Tibial nerve (tissue), 4 donors: ENCODE results near the gene MAP4K1. TPM values are rescaled to one million over a fixed set of nuclear protein-coding genes. Genes with fewer than 3 reads are reported as not detected.

Experiments
- DNase-seq, 2 donors: peaks; one replicate each; pipeline ENCODE4 v3.0.0-alpha.2; 2019; ENCODE audit warnings: low spot score in 2 of 2
- H3K27ac ChIP-seq, 4 donors: fragments of 200-600 bp; sonication (generic) in 3 of 4; one replicate each; pipeline ENCODE4 v1.5.1; 2017 to 2019; ENCODE audit warnings: mild to moderate bottlenecking in 1 of 4
- H3K27me3 ChIP-seq, 2 donors: fragments of 200-600 bp; sonication (generic) in 1 of 2; one replicate each; pipeline versions ENCODE4 v1.5.1 to v1.6.0; 2017 to 2019
- H3K36me3 ChIP-seq, 3 donors: fragments of 200-600 bp; sonication (generic); one replicate each; pipeline ENCODE4 v1.5.1; 2018 to 2019
- H3K4me1 ChIP-seq, 4 donors: fragments of 200-600 bp; sonication (generic) in 3 of 4; one replicate each; pipeline ENCODE4 v1.5.1; 2017 to 2019
- H3K4me3 ChIP-seq, 4 donors: fragments of 200-600 bp; sonication (generic) in 3 of 4; one replicate each; pipeline ENCODE4 v1.5.1; 2017 to 2019; ENCODE audit warnings: mild to moderate bottlenecking in 1 of 4, moderate library complexity in 1 of 4
- H3K9me3 ChIP-seq, 4 donors: fragments of 200-600 bp; sonication (generic) in 3 of 4; one replicate each; pipeline ENCODE4 v1.5.1; 2017 to 2019
- CTCF ChIP-seq, 5 experiments: fragments of 200-600 bp in 3 of 5; fragments of 450-650 bp in 2 of 5; sonication (generic) in 3 of 5; IDR thresholded peaks; one replicate each; pipeline ENCODE4 v1.5.1; 2016 to 2019; ENCODE audit warnings: antibody characterized with exemption in 5 of 5, mild to moderate bottlenecking in 3 of 5, moderate library complexity in 2 of 5
- EP300 ChIP-seq, 2 donors: sonication (generic); formaldehyde crosslinking; IDR thresholded peaks; one replicate each; pipeline ENCODE4 v1.6.1; 2017; ENCODE audit warnings: antibody characterized with exemption in 2 of 2, mild to moderate bottlenecking in 1 of 2
- POLR2A ChIP-seq, 2 donors: fragments of 450-650 bp; IDR thresholded peaks; one replicate each; pipeline ENCODE4 v1.6.1; 2017; ENCODE audit warnings: antibody characterized with exemption in 2 of 2, mild to moderate bottlenecking in 2 of 2, moderate library complexity in 2 of 2
- WGBS, 2 donors: methylation state at CpG; one replicate each; pipeline ENCODE4 v1.1.5; 2018; 5-methylcytosine and 5-hydroxymethylcytosine counted together
- total RNA-seq, 4 donors: library from RNA; depleted of rRNA; stranded (reverse); fragments of >200 nt; gene quantifications; one replicate each; pipeline ENCODE4 v1.1.0, GENCODE V29; 2016

MAP4K1 gene
- total RNA-seq, 4 donors from 2014 or later: 2.5 to 10.0 (median 8.8) TPM

- no peaks in the 10 kb centered on the region for H3K9me3 ChIP-seq
- peak overlapping the region; percentile 70 to 87 (median 84) for H3K4me3 ChIP-seq
- no peak for DNase-seq
- 37 to 40% methylated on average over 8 of the region's 8 CpGs for WGBS, 2 donors
- H3K36me3 ChIP-seq: no peaks in the 10 kb centered on the region
- H3K27ac ChIP-seq: peak overlapping the region; percentile 60 to 93 (median 92)
- no peaks in the 10 kb centered on the region for H3K27me3 ChIP-seq
- TF ChIP-seq CTCF (IDR thresholded peaks at IDR 0.05) (no peak), EP300 (IDR thresholded peaks at IDR 0.05) (no peak), POLR2A (IDR thresholded peaks at IDR 0.05) (no peak)
- peaks cover 0 to 77% (median 57%) of the 10 kb centered on the region in 4 donors for H3K4me1 ChIP-seq
Measured at GRCh38 chr19:38650172-38650775, 32.5 kb upstream of the MAP4K1 start.

DNA sequence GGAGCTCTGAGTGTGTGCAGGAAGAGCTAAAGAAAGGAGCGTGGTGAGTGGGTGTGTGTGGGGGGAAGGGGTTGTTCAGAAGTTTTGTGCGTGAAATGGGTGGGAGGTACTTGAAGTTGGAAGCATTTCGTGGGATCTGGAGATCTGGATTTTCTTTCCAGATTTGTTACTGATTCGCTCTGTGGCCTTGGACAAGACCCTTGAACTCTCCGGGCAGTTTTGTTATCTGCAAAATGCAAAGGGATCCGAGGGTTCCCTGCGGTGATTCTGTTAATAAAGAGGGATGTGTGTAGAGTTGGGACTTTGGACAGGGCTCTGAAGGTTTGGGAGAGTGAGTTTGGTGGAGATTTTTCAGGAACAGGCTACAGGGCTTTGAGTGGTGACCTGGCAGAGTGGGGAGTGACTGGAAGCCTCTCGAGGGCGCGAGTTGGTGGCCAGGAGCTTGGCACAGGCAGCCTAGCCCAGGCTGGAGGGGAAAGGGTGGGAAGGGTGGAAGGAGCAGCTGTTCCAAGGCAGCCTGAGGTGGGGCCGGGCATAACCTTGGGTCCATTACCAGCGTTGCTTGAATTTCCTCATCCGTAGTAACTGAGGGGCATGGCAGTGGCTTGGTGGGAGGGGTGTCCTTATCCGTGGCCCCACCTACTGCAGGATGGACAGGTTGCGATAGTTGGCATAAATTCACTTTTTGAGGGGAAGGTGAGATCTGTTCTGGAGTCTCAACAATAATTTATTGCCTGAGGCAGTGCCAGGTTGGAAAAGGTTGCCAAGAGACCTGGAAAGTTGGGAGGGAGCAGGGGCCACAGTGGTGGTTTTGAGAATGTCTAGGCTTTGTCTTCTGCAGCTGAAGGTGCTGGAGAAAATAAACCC, 31.8 kb upstream of the MAP4K1 start:
- H3K27me3 ChIP-seq: no peaks in the 10 kb centered on the region

GRCh38 chr19:38648769-38649304, 31.1 kb upstream of the MAP4K1 start:
- Histone ChIP-seq H3K27me3 (no peaks in the 10 kb centered on the region), H3K4me1 (peaks cover 0 to 63% (median 43%) of the 10 kb centered on the region in 4 donors), H3K4me3 (peak overlapping the region; percentile 70 to 87 (median 84)), H3K36me3 (no peaks in the 10 kb centered on the region), H3K9me3 (no peaks in the 10 kb centered on the region), H3K27ac (peak overlapping the region; percentile 64 to 93 (median 92))
- TF ChIP-seq POLR2A (IDR thresholded peaks at IDR 0.05) (no peak), EP300 (IDR thresholded peaks at IDR 0.05) (no peak), CTCF (IDR thresholded peaks at IDR 0.05) (no peak)
- 1% methylated on average over 13 of the region's 13 CpGs for WGBS, 2 donors
- DNase-seq: no peak

More for the DNA sequence above, 31.8 kb upstream of the MAP4K1 start:
- Histone ChIP-seq H3K4me3 (peak overlapping the region; percentile 70 to 87 (median 84)), H3K36me3 (no peaks in the 10 kb centered on the region), H3K9me3 (no peaks in the 10 kb centered on the region), H3K27ac (peak overlapping the region; percentile 60 to 93 (median 92)), H3K4me1 (peaks cover 0 to 70% (median 49%) of the 10 kb centered on the region in 4 donors)
- DNase-seq: no peak
- WGBS, 2 donors: 13 to 15% methylated on average over 15 of the region's 15 CpGs
- TF ChIP-seq CTCF (IDR thresholded peaks at IDR 0.05): no peak
- TF ChIP-seq POLR2A (IDR thresholded peaks at IDR 0.05): no peak
- no peak for TF ChIP-seq EP300 (IDR thresholded peaks at IDR 0.05)

DNA sequence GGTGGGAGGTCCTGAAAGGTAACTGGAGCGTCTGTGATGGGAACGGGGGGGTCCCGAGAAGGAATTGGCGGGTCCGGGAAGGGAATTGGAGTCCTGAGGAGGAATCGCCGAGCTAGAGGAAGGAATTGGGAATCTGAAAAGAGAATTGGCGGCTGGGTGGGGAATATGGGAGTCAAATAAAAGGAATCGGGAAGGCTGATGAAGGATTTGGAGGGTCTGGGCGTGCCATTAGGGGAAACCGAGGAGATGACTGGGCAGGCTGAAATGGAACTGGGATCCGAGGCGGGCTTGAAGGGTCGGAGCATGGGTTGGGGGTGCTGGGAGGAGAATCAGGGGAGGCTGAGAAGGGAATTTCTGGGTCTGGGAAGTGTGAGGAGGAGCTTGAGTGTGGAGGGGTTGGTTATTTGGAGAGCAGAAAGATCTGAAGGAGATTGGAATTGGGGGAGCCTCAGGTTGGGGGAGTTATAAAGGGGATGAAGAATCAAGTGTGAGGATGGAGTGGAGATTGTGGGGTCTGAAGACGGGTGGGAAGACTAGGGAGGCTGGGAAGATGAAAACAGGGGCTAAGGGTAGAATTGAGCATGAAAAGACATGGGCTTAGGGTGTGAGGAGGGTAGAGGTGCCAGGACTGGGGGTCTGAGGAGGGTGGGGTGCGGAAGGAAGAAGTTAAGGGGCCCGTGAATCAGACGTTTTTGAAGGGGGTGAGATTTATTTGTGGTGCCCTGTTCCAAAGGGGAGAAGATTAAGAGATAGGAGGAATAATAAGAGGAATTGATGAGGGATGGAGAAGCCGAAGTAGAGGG, 30.4 kb upstream of the MAP4K1 start:
- TF ChIP-seq EP300 (IDR thresholded peaks at IDR 0.05) (no peak), CTCF (IDR thresholded peaks at IDR 0.05) (no peak), POLR2A (IDR thresholded peaks at IDR 0.05) (no peak)
- H3K4me1 ChIP-seq: peaks cover 0 to 56% (median 37%) of the 10 kb centered on the region in 4 donors
- H3K27me3 ChIP-seq: no peaks in the 10 kb centered on the region
- DNase-seq: no peak
- no peaks in the 10 kb centered on the region for H3K36me3 ChIP-seq
- H3K27ac ChIP-seq: peak overlapping the region; percentile 64 to 93 (median 92)
- WGBS, 2 donors: 0 to 1% methylated on average over 19 of the region's 19 CpGs
- no peaks in the 10 kb centered on the region for H3K9me3 ChIP-seq
- H3K4me3 ChIP-seq: peak overlapping the region; percentile 70 to 87 (median 84)
